Liver (tissue), 9 donors: ENCODE data around the gene RASSF6. TPM values are rescaled to one million over a fixed set of nuclear protein-coding genes. Genes with fewer than 3 reads are reported as not detected.
"Not testable (repeated sequence)": the region's sequence is repeated elsewhere in the genome, so short reads cannot be mapped to it uniquely, and the experiment has no call there.

ENCODE experiments used
- DNase-seq: peaks from one replicate; pipeline ENCODE4 v3.0.0-alpha.2; 2017; ENCODE audit warnings: low spot score
- H3K27ac ChIP-seq, 2 donors: one replicate each; pipeline ENCODE4 v1.7.0; 2013; ENCODE audit warnings: inconsistent platforms in 2 of 2, low read length in 2 of 2, control low read depth in 1 of 2, low read depth in 1 of 2, mild to moderate bottlenecking in 1 of 2
- H3K27me3 ChIP-seq, 4 donors: one replicate each; pipeline versions ENCODE4 v1.6.1 to v1.7.0; 2013; ENCODE audit warnings: low read length in 3 of 4, inconsistent platforms in 1 of 4, mild to moderate bottlenecking in 1 of 4, moderate library complexity in 1 of 4; ENCODE audit not compliant: control insufficient read depth in 4 of 4, insufficient read depth in 4 of 4
- H3K36me3 ChIP-seq, 4 donors: one replicate each; pipeline versions ENCODE4 v1.6.1 to v1.7.0; 2013; ENCODE audit warnings: low read length in 3 of 4, mild to moderate bottlenecking in 3 of 4, low read depth in 1 of 4, moderate library complexity in 1 of 4; ENCODE audit not compliant: control insufficient read depth in 4 of 4, insufficient read depth in 3 of 4
- H3K4me1 ChIP-seq, 4 donors: one replicate each; pipeline versions ENCODE4 v1.6.1 to v1.7.0; 2013; ENCODE audit warnings: low read length in 3 of 4, mild to moderate bottlenecking in 3 of 4, moderate library complexity in 1 of 4; ENCODE audit not compliant: control insufficient read depth in 4 of 4, insufficient read depth in 4 of 4
- H3K4me3 ChIP-seq, 3 donors: one replicate each; pipeline versions ENCODE4 v1.6.1 to v1.7.0; 2013; ENCODE audit warnings: low read length in 3 of 3, control low read depth in 1 of 3, low read depth in 1 of 3, mild to moderate bottlenecking in 1 of 3
- H3K9ac ChIP-seq, 2 donors: one replicate each; pipeline ENCODE4 v1.7.0; 2013; ENCODE audit warnings: low read length in 2 of 2, mild to moderate bottlenecking in 2 of 2, moderate library complexity in 2 of 2, control low read depth in 1 of 2, low read depth in 1 of 2
- H3K9me3 ChIP-seq, 4 donors: one replicate each; pipeline versions ENCODE4 v1.6.1 to v1.7.0; 2013; ENCODE audit warnings: low read length in 3 of 4; ENCODE audit not compliant: control insufficient read depth in 4 of 4
- EGR1 ChIP-seq, 2 donors: IDR thresholded peaks; 2 replicates each; pipeline ENCODE4 v1.6.1; 2016 to 2018; ENCODE audit warnings: antibody characterized with exemption in 2 of 2, low read depth in 2 of 2
- FOXA1 ChIP-seq: IDR thresholded peaks from 2 replicates; pipeline ENCODE4 v1.6.1; 2016; ENCODE audit warnings: antibody characterized with exemption
- HNF4G ChIP-seq: IDR thresholded peaks from 2 replicates; pipeline ENCODE4 v1.6.1; 2016; ENCODE audit warnings: antibody characterized with exemption
- NR2F2 ChIP-seq: IDR thresholded peaks from 2 replicates; pipeline ENCODE4 v1.6.1; 2016; ENCODE audit warnings: antibody characterized with exemption
- RAD21 ChIP-seq, 2 donors: IDR thresholded peaks; 2 replicates each; pipeline ENCODE4 v1.6.1; 2016; ENCODE audit warnings: antibody characterized with exemption in 2 of 2, mild to moderate bottlenecking in 2 of 2
- RXRA ChIP-seq, 2 donors: IDR thresholded peaks; 2 replicates each; pipeline ENCODE4 v1.6.1; 2017 to 2018; ENCODE audit warnings: antibody characterized with exemption in 2 of 2, mild to moderate bottlenecking in 1 of 2
- SP1 ChIP-seq: IDR thresholded peaks from 2 replicates; pipeline ENCODE4 v1.6.1; 2018; ENCODE audit warnings: antibody characterized with exemption, mild to moderate bottlenecking
- TAF1 ChIP-seq: conservative IDR thresholded peaks from 2 replicates; pipeline ENCODE4 v1.6.1; 2016; ENCODE audit warnings: antibody characterized with exemption, mild to moderate bottlenecking
- YY1 ChIP-seq: IDR thresholded peaks from 2 replicates; pipeline ENCODE4 v1.6.1; 2016; ENCODE audit warnings: antibody characterized with exemption, mild to moderate bottlenecking
- WGBS: extraction: QIAGEN DNeasy Blood & Tissue Kit; methylation state at CpG from one replicate; pipeline ENCODE4 v1.1.7; 2013; 5-methylcytosine and 5-hydroxymethylcytosine counted together
- polyA plus RNA-seq, 2 donors: library from polyadenylated mRNA; stranded (reverse) in 1 of 2; unstranded in 1 of 2; fragments of 200-250 nt in 1 of 2; fragments of >200 nt in 1 of 2; fragmentation: Nextera tagmentation in 1 of 2; extraction: Ambion mirVana in 1 of 2; gene quantifications; one replicate each; pipeline versions ENCODE4 v1.2.1 to v1.2.3, GENCODE V29; 2013 to 2015
- total RNA-seq, 2 donors: library from RNA; depleted of rRNA; stranded (reverse); fragments of >200 nt; gene quantifications; one replicate each; pipeline ENCODE4 v1.2.3, GENCODE V29; 2014
- TF ChIP-seq, protein P1 (sequence below): IDR thresholded peaks from 2 replicates; pipeline ENCODE4 v1.6.1; 2016; ENCODE audit warnings: antibody characterized with exemption, mild to moderate bottlenecking
- TF ChIP-seq, protein P2 (sequence below): IDR thresholded peaks from 2 replicates; pipeline ENCODE4 v1.6.1; 2016; ENCODE audit warnings: antibody characterized with exemption
- TF ChIP-seq, protein P3 (sequence below): IDR thresholded peaks from 2 replicates; pipeline ENCODE4 v1.6.1; 2016; ENCODE audit warnings: antibody characterized with exemption
- TF ChIP-seq, protein P4 (sequence below): fragments of 150-350 bp; IDR thresholded peaks from 2 replicates; pipeline ENCODE4 v1.5.1; 2017; ENCODE audit warnings: improper control_type of control experiment, low read depth, low read length; ENCODE audit not compliant: missing input control
- donor health status: healthy.
- donor health status: healthy.
- donor health status: healthy.
- donor health status: healthy.
- donor health status: healthy.

Gene RASSF6
- total and polyA plus RNA-seq, 4 donors = 0.08 to 0.38 (median 0.12) TPM

DNA sequence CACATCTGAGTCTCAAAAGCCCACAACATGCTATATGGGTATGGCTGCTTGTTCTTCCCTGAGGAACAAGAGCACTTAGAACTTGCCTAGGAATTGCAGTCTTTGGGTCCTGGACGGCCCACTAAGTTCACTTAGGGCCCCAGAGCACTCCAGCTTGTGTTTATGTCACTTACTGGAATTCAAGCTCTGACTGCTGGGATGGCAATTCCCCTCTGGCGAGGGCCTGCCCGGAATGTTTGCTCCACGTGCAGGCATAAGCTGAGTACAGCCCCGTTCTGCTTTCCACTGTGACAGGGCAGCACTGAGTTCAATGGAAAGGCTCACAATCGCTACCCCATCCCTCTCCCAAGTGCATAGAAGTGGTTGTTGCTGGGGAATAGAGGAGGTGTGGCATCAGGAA lies 25.9 kb upstream of the RASSF6 start:
- no peak for DNase-seq
- H3K9ac ChIP-seq = no peak overlapping the region
- H3K27ac ChIP-seq = no peak overlapping the region
- no peaks in the 10 kb centered on the region for H3K36me3 ChIP-seq
- H3K27me3 ChIP-seq = no peaks in the 10 kb centered on the region
- no peak overlapping the region for H3K4me3 ChIP-seq
- no peaks in the 10 kb centered on the region for H3K9me3 ChIP-seq
- no peaks in the 10 kb centered on the region for H3K4me1 ChIP-seq
- TF ChIP-seq RXRA (IDR thresholded peaks at IDR 0.05) = no peak
- TF ChIP-seq NR2F2 = no peak
- TF ChIP-seq, protein P1, sequence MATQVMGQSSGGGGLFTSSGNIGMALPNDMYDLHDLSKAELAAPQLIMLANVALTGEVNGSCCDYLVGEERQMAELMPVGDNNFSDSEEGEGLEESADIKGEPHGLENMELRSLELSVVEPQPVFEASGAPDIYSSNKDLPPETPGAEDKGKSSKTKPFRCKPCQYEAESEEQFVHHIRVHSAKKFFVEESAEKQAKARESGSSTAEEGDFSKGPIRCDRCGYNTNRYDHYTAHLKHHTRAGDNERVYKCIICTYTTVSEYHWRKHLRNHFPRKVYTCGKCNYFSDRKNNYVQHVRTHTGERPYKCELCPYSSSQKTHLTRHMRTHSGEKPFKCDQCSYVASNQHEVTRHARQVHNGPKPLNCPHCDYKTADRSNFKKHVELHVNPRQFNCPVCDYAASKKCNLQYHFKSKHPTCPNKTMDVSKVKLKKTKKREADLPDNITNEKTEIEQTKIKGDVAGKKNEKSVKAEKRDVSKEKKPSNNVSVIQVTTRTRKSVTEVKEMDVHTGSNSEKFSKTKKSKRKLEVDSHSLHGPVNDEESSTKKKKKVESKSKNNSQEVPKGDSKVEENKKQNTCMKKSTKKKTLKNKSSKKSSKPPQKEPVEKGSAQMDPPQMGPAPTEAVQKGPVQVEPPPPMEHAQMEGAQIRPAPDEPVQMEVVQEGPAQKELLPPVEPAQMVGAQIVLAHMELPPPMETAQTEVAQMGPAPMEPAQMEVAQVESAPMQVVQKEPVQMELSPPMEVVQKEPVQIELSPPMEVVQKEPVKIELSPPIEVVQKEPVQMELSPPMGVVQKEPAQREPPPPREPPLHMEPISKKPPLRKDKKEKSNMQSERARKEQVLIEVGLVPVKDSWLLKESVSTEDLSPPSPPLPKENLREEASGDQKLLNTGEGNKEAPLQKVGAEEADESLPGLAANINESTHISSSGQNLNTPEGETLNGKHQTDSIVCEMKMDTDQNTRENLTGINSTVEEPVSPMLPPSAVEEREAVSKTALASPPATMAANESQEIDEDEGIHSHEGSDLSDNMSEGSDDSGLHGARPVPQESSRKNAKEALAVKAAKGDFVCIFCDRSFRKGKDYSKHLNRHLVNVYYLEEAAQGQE = no peak
- TF ChIP-seq SP1 = no peak
- TF ChIP-seq HNF4G = no peak
- no peak for TF ChIP-seq FOXA1
- TF ChIP-seq YY1 = no peak
- TF ChIP-seq EGR1 (IDR thresholded peaks at IDR 0.05; ENCODE audit: low read depth in 2 of 2) = no peak
- WGBS = 89% methylated on average over 6 of the region's 6 CpGs

DNA sequence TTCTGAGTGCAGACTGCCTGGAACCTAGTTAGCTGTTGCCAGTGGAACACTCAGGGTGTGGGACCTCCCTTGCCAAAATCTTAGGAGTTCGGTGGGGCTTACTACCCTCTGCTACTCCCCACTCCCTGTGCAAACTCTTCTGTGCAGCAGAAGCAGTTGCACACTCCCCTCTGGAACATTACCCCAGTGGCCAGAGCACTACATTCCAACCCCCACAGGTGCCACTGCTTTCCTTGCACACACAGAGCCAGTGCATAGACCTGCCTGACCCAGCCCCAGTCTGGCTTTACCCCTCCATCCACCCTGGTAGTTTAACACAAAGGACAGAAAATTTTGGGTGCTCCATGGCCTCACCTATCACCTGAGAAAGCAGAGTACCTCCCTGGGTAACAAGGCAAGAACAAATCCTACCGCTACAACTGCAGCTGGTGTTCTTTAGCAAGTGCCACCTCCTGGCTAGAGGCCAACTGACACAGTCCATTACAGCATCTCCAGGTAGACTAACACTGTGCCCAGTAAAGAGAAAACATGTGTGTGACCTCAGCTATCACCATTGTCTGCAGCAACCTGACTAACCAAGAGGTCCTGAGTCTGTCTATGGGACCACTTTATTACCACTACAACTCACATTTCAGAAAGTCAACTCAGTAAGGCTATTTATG lies 11.5 kb upstream of the RASSF6 start:
- TF ChIP-seq RAD21 (IDR thresholded peaks at IDR 0.05) (no peak), TAF1 (no peak), EGR1 (IDR thresholded peaks at IDR 0.05; ENCODE audit: low read depth in 2 of 2) (no peak), YY1 (no peak)
- TF ChIP-seq, protein P2, sequence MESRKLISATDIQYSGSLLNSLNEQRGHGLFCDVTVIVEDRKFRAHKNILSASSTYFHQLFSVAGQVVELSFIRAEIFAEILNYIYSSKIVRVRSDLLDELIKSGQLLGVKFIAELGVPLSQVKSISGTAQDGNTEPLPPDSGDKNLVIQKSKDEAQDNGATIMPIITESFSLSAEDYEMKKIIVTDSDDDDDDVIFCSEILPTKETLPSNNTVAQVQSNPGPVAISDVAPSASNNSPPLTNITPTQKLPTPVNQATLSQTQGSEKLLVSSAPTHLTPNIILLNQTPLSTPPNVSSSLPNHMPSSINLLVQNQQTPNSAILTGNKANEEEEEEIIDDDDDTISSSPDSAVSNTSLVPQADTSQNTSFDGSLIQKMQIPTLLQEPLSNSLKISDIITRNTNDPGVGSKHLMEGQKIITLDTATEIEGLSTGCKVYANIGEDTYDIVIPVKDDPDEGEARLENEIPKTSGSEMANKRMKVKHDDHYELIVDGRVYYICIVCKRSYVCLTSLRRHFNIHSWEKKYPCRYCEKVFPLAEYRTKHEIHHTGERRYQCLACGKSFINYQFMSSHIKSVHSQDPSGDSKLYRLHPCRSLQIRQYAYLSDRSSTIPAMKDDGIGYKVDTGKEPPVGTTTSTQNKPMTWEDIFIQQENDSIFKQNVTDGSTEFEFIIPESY = no peak
- TF ChIP-seq, protein P3, sequence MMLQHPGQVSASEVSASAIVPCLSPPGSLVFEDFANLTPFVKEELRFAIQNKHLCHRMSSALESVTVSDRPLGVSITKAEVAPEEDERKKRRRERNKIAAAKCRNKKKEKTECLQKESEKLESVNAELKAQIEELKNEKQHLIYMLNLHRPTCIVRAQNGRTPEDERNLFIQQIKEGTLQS = no peak
- TF ChIP-seq, protein P1 = no peak
- TF ChIP-seq, protein P4, sequence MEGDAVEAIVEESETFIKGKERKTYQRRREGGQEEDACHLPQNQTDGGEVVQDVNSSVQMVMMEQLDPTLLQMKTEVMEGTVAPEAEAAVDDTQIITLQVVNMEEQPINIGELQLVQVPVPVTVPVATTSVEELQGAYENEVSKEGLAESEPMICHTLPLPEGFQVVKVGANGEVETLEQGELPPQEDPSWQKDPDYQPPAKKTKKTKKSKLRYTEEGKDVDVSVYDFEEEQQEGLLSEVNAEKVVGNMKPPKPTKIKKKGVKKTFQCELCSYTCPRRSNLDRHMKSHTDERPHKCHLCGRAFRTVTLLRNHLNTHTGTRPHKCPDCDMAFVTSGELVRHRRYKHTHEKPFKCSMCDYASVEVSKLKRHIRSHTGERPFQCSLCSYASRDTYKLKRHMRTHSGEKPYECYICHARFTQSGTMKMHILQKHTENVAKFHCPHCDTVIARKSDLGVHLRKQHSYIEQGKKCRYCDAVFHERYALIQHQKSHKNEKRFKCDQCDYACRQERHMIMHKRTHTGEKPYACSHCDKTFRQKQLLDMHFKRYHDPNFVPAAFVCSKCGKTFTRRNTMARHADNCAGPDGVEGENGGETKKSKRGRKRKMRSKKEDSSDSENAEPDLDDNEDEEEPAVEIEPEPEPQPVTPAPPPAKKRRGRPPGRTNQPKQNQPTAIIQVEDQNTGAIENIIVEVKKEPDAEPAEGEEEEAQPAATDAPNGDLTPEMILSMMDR = no peak
- no peaks in the 10 kb centered on the region for H3K27me3 ChIP-seq
- no peak overlapping the region for H3K9ac ChIP-seq
- H3K4me1 ChIP-seq = no peaks in the 10 kb centered on the region
- no peak overlapping the region for H3K4me3 ChIP-seq
- no peaks in the 10 kb centered on the region for H3K36me3 ChIP-seq
- no peak overlapping the region for H3K27ac ChIP-seq
- no peaks in the 10 kb centered on the region for H3K9me3 ChIP-seq
- WGBS = 93% methylated on average over 2 of the region's 2 CpGs
- DNase-seq = no peak

DNA sequence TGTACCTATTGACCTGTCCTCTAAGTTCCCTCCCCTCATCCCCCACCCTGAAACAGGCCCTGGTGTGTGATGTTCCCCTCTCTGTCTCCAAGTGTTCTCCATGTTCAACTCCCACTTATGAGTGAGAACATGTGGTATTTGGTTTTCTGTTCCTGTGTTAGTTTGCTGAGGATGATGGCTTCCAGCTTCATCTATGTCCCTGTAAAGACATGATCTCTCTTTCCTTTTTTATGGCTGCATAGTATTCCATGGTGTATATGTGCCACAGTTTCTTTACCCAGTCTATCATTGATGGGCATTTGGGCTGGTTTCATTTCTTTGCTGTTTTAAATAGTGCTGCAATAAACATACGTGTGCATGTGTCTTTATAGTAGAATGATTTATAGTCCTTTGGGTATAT lies 8.6 kb upstream of the RASSF6 start:
- not testable (repeated sequence) for H3K27ac ChIP-seq, DNase-seq, H3K27me3 ChIP-seq, H3K4me1 ChIP-seq, H3K9ac ChIP-seq, H3K4me3 ChIP-seq, H3K9me3 ChIP-seq, H3K36me3 ChIP-seq
- WGBS = 87% methylated on average over 1 of the region's 1 CpG
